Fibroblast of villous mesenchyme (primary cell): ENCODE data around the gene ZNF148. TPM values are rescaled to one million over a fixed set of nuclear protein-coding genes. Genes with fewer than 3 reads are reported as not detected.

Experiments
- DNase-seq: peaks from one replicate; pipeline ENCODE4 v3.0.0-alpha.2; 2010; ENCODE audit warnings: low read depth
- H3K4me3 ChIP-seq: 2 replicates; pipeline ENCODE4 v1.5.1; 2011; ENCODE audit warnings: low read depth, mild to moderate bottlenecking, low read length
- CTCF ChIP-seq: IDR thresholded peaks from 2 replicates; pipeline ENCODE4 v1.5.1; 2012; ENCODE audit warnings: low read depth, mild to moderate bottlenecking, low read length; ENCODE audit not compliant: insufficient read depth
- total RNA-seq: library from RNA; depleted of rRNA; stranded (reverse); fragments of >200 nt; gene quantifications from 2 replicates; pipeline ENCODE4 v1.2.3, GENCODE V29; 2012

ZNF148 gene
- total RNA-seq, 1 donor = 42.7 TPM

GRCh38 chr3:125236331-125236903, 138.7 kb downstream of the ZNF148 start:
- peak; percentile 71 for DNase-seq
- no peak overlapping the region for H3K4me3 ChIP-seq
- TF ChIP-seq CTCF = no peak

GRCh38 chr3:125234831-125235230, 140.3 kb downstream of the ZNF148 start:
- no peak overlapping the region for H3K4me3 ChIP-seq
- no peak for DNase-seq
- TF ChIP-seq CTCF = no peak

GRCh38 chr3:125232401-125232800, 142.7 kb downstream of the ZNF148 start:
- no peak for DNase-seq
- no peak overlapping the region for H3K4me3 ChIP-seq
- TF ChIP-seq CTCF = no peak

- no peak overlapping the region for H3K4me3 ChIP-seq
- TF ChIP-seq CTCF = no peak
- peak; percentile 58 for DNase-seq
Observed at GRCh38 chr3:125231895-125232294, 143.2 kb downstream of the ZNF148 start.

- TF ChIP-seq CTCF = no peak
- no peak for DNase-seq
- no peak overlapping the region for H3K4me3 ChIP-seq
Observed at GRCh38 chr3:125229707-125230106, 145.4 kb downstream of the ZNF148 start.

- no peak for DNase-seq
- H3K4me3 ChIP-seq = no peak overlapping the region
- no peak for TF ChIP-seq CTCF
Observed at GRCh38 chr3:125229168-125229567, 146.0 kb downstream of the ZNF148 start.

GRCh38 chr3:125221831-125222230, 153.3 kb downstream of the ZNF148 start:
- no peak overlapping the region for H3K4me3 ChIP-seq
- TF ChIP-seq CTCF = no peak
- no peak for DNase-seq
